K562 (cell line): Measurements from ENCODE around the gene CD93. TPM values are rescaled to one million over a fixed set of nuclear protein-coding genes. Genes with fewer than 3 reads are reported as not detected.
A peak's percentile ranks its signal among the peaks of the same experiment; 100 is the strongest.

Experiments
- CHD4 ChIP-seq: fragments of 200-600 bp; sonication (generic); IDR thresholded peaks from 3 replicates; pipeline ENCODE4 v1.6.1; 2012; ENCODE audit warnings: low read depth, mild to moderate bottlenecking, mixed read lengths, low read length, inconsistent platforms; ENCODE audit not compliant: insufficient read depth, insufficient replicate concordance, poor library complexity, severe bottlenecking
- CUX1 ChIP-seq: fragments of 200-800 bp; sonication (Bioruptor generic); IDR thresholded peaks from 2 replicates; pipeline ENCODE4 v1.6.1; 2016; ENCODE audit warnings: missing genetic modification characterization, missing compliant biosample characterization
- FOSL1 ChIP-seq: fragments of 200-800 bp; sonication (Bioruptor generic); conservative IDR thresholded peaks from 2 replicates; pipeline ENCODE4 v1.6.1; 2016; ENCODE audit warnings: missing genetic modification characterization, missing compliant biosample characterization
- FUS ChIP-seq: fragments of 200-400 bp; formaldehyde crosslinking; optimal IDR thresholded peaks from 2 replicates; pipeline ENCODE3; 2017; ENCODE audit warnings: low read depth, low read length
- HINFP ChIP-seq: fragments of 450-650 bp; conservative IDR thresholded peaks from 2 replicates; pipeline ENCODE4 v1.6.1; 2016; ENCODE audit warnings: missing genetic modification characterization, low read depth, mild to moderate bottlenecking, control low read depth, missing compliant biosample characterization
- MECOM ChIP-seq: fragments of 250-450 bp; sonication (Bioruptor Pico); IDR thresholded peaks from 2 replicates; pipeline ENCODE4 v1.8.0; 2022; ENCODE audit warnings: inconsistent platforms
- MEIS2 ChIP-seq: fragments of 450-650 bp; IDR thresholded peaks from 2 replicates; pipeline ENCODE4 v1.6.1; 2014; ENCODE audit warnings: mild to moderate bottlenecking; ENCODE audit not compliant: partially characterized antibody
- NCOR1 ChIP-seq: fragments of 450-650 bp; IDR thresholded peaks from 2 replicates; pipeline ENCODE4 v1.6.1; 2016; ENCODE audit warnings: mild to moderate bottlenecking, moderate library complexity
- RBM39 ChIP-seq: fragments of 200-400 bp; formaldehyde crosslinking; optimal IDR thresholded peaks from 2 replicates; pipeline ENCODE3; 2018; ENCODE audit warnings: low read depth, low read length
- TBL1XR1 ChIP-seq, 2 experiments: IDR thresholded peaks; 2 replicates each; pipeline ENCODE4 v1.6.1; 2012; ENCODE audit warnings: improper control_type of control experiment in 2 of 2, low read length in 2 of 2, mild to moderate bottlenecking in 1 of 2
- TCF7L2 ChIP-seq: fragments of 150-350 bp; IDR thresholded peaks from 2 replicates; pipeline ENCODE4 v1.6.1; 2016; ENCODE audit warnings: low read depth, mild to moderate bottlenecking, low read length, moderate library complexity
- TRIM25 ChIP-seq: fragments of 450-650 bp; IDR thresholded peaks from 2 replicates; pipeline ENCODE4 v1.7.0; 2016; ENCODE audit warnings: borderline replicate concordance
- ZBTB11 ChIP-seq, 3 experiments: fragments of 200-800 bp in 1 of 3; fragments of 250-450 bp in 1 of 3; fragments of 450-650 bp in 1 of 3; sonication (Bioruptor Pico) in 1 of 3; sonication (Bioruptor generic) in 1 of 3; formaldehyde crosslinking in 1 of 3; IDR thresholded peaks; 2 replicates each; pipeline versions ENCODE4 v1.6.1 to v1.8.0; 2016 to 2022; ENCODE audit warnings: mild to moderate bottlenecking in 2 of 3, missing genetic modification characterization in 2 of 3, missing compliant biosample characterization in 1 of 3, moderate library complexity in 1 of 3
- ZBTB17 ChIP-seq: fragments of 450-650 bp; formaldehyde crosslinking; IDR thresholded peaks from 2 replicates; pipeline ENCODE4 v1.4.0; 2020; ENCODE audit warnings: mild to moderate bottlenecking
- ZNF124 ChIP-seq: sonication (generic); formaldehyde crosslinking; IDR thresholded peaks from 2 replicates; pipeline ENCODE4 v1.8.1; 2022; ENCODE audit warnings: missing genetic modification reagents
- ZNF77 ChIP-seq: fragments of 250-450 bp; sonication (Bioruptor Pico); IDR thresholded peaks from 2 replicates; pipeline ENCODE4 v1.5.0; 2020
- polyA plus RNA-seq, 8 experiments: library from polyadenylated mRNA; depleted of rRNA in 4 of 8; stranded (reverse) in 5 of 8; unstranded in 3 of 8; fragments of >200 nt; fragmentation: Nextera tagmentation in 2 of 8; fragmentation: Illumina TruSeq in 1 of 8; extraction: Ambion mirVana in 2 of 8; extraction: Trizol in 1 of 8; gene quantifications; 2 replicates each; pipeline versions ENCODE4 v1.2.1 to v1.2.3, GENCODE V29; 2011 to 2014; ENCODE audit warnings: inconsistent platforms in 1 of 8, missing spikeins in 1 of 8
- total RNA-seq, 7 experiments: library from RNA; depleted of rRNA in 6 of 7; stranded (reverse); fragments of >200 nt in 6 of 7; fragmentation: Illumina TruSeq in 2 of 7; extraction: Trizol in 2 of 7; gene quantifications; 2 replicates each; pipeline versions ENCODE4 v1.2.1 to v1.2.3, GENCODE V29; 2011 to 2021; ENCODE audit warnings: low replicate concordance in 1 of 7

The CD93 gene
- total and polyA plus RNA-seq, 9 of the 15 experiments (the other 6 are each of a cell fraction or from before 2014, with no cell fraction given): 0.03 to 0.20 (median 0.05) TPM

- TF ChIP-seq HINFP (tag) (0 out of 2 replicates have a peak, but pooled peaks have one; percentile 8), MECOM (CRISPR knock-in tag) (no peak), ZNF124 (CRISPR knock-in tag) (no peak), ZBTB17 (CRISPR knock-in tag) (peak; percentile 88), ZBTB11 (CRISPR knock-in tag; IDR thresholded peaks at IDR 0.05) (no peak), TCF7L2 (no peak), RBM39 (no peak), TBL1XR1 (IDR thresholded peaks at IDR 0.05; ENCODE audit: low read length in 2 of 2) (peak in 1 of 2 experiments; percentile 55; a peak in 1 of 4 replicates), CUX1 (0 out of 2 replicates have a peak, but pooled peaks have one; percentile 53), CHD4 (no peak), ZNF77 (CRISPR knock-in tag) (no peak), FOSL1 (0 out of 2 replicates have a peak, but pooled peaks have one; percentile 4), FUS (no peak), MEIS2 (peak; percentile 26), TRIM25 (no peak), NCOR1 (peak; percentile 56)
Observed at GRCh38 chr20:23133560-23133998, 47.5 kb upstream of the CD93 start (continued).
